ENCODE measurements around the gene NT5C1A.

GRCh38 chr1:39666772-39667171, 5.1 kb downstream of the NT5C1A start:
- TF ChIP-seq TARDBP (IDR thresholded peaks at IDR 0.05) (no peak), ELF4 (IDR thresholded peaks at IDR 0.05) (no peak)
